ENCODE results near the gene TAPBP. TPM values are rescaled to one million over a fixed set of nuclear protein-coding genes. Genes with fewer than 3 reads are reported as not detected.
A peak's percentile ranks its signal among the peaks of the same experiment; 100 is the strongest.

The TAPBP gene
- total and polyA plus RNA-seq, 9 of the 15 experiments (the other 6 are each of a cell fraction or from before 2014, with no cell fraction given): 5.6 to 74.0 (median 22.3) TPM

GRCh38 chr6:33271468-33272274, 42.2 kb downstream of the TAPBP start, which contains the start of the genes RPS18 and VPS52 (continued):
- TF ChIP-seq KLF16 (IDR thresholded peaks at IDR 0.05) (no peak), CREBBP (IDR thresholded peaks at IDR 0.05; ENCODE audit: low read depth, low read length) (no peak), ATF3 (IDR thresholded peaks at IDR 0.05) (peak; percentile 58), ATF3 (CRISPR knock-in tag; conservative IDR thresholded peaks at IDR 0.05) (peak; percentile 81; the same call in 1 of the 2 replicates), ZNF655 (CRISPR knock-in tag; IDR thresholded peaks at IDR 0.05) (0 out of 2 replicates have a peak, but pooled peaks have one; percentile 27), E2F8 (IDR thresholded peaks at IDR 0.05; ENCODE audit: low read depth, partially characterized antibody) (peak; percentile 96), PTTG1 (tag; IDR thresholded peaks at IDR 0.05; ENCODE audit: low read depth) (no peak), ELK3 (CRISPR knock-in tag; IDR thresholded peaks at IDR 0.05) (no peak), THRB (CRISPR knock-in tag; conservative IDR thresholded peaks at IDR 0.05) (0 out of 2 replicates have a peak, but pooled peaks have one; percentile 29), POLR2AphosphoS2 (IDR thresholded peaks at IDR 0.05; ENCODE audit: low read length) (peak; percentile 93; the same call in 1 of the 2 replicates), ATF4 (CRISPR knock-in tag; IDR thresholded peaks at IDR 0.05) (peak; percentile 56; the same call in 1 of the 2 replicates), ZNF23 (CRISPR knock-in tag; IDR thresholded peaks at IDR 0.05) (peak; percentile 41; the same call in 1 of the 2 replicates), BCOR (IDR thresholded peaks at IDR 0.05) (no peak), ZBTB17 (CRISPR knock-in tag; IDR thresholded peaks at IDR 0.05) (peak; percentile 74; the same call in 1 of the 2 replicates), GATAD2A (IDR thresholded peaks at IDR 0.05) (peak; percentile 51; the same call in 1 of the 2 replicates), MIER1 (IDR thresholded peaks at IDR 0.05; ENCODE audit: low read depth) (peak; percentile 68; the same call in 1 of the 2 replicates), FUS (optimal IDR thresholded peaks at IDR 0.05; ENCODE audit: low read depth, low read length) (no peak), SMAD2 (IDR thresholded peaks at IDR 0.05; ENCODE audit: low read depth, low read length) (no peak)

Measured in K562 (cell line).